HG02759 (cell line): Measurements from ENCODE around the gene RCOR3.
"Not testable (repeated sequence)": the region's sequence is repeated elsewhere in the genome, so short reads cannot be mapped to it uniquely, and the experiment has no call there.

ENCODE experiments used
- ATAC-seq: cut with Tn5 transposase; IDR thresholded peaks from one replicate; pipeline ENCODE4 v1.9.1; 2021; ENCODE audit warnings: mild to moderate bottlenecking, moderate library complexity; ENCODE audit not compliant: unreplicated experiment

RCOR3 gene

GRCh38 chr1:211258756-211259637 lies at the start of gene RCOR3:
TSS of gene RCOR3 (plus strand) at chr1:211259366. CDS start at chr1:211259561, 195 bp downstream.
- peak; percentile 68 for ATAC-seq

DNA sequence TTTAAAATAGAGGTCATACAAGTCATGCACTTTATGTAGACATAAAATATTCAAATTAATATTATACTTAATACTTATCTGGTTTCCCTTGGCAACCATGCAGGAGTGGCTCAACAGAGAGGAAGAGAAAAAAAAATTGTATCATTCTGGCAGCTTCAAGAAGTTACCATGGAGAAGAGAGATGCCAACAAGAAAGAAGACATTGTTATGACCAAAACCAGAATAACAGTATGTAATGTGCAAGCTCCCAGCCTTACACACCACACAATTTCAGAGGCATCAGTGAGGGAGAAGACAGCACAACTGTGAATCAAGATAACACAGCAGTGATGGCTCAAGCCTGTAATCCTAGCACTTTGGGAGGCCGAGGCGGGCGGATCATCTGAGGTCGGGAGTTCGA lies 49.1 kb upstream of the RCOR3 start:
- ATAC-seq, result no peak

- ATAC-seq, result no peak
These were observed 48.2 kb upstream of the RCOR3 start for GRCh38 chr1:211210965-211211364.

DNA sequence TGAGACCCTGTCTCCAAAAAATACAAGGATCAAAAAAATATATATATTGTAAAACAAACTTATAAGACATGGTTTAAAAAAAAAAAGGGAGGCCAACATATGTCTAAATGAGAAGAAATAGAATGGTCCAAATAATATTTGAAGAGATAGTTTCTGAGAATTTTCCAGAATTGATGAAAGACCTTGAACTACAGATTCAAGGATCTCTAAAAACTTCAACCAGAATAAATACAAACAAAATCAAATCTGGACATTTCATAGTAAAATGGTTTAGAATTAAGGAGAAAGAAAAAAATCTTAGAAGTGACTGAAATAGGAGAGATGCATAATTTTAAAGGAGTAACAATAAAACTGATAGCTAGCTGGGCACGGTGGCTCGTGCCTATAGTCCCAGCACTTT lies 45.5 kb upstream of the RCOR3 start:
- no peak for ATAC-seq

- ATAC-seq, result no peak
These were observed 43.6 kb upstream of the RCOR3 start for GRCh38 chr1:211215577-211215976.

DNA sequence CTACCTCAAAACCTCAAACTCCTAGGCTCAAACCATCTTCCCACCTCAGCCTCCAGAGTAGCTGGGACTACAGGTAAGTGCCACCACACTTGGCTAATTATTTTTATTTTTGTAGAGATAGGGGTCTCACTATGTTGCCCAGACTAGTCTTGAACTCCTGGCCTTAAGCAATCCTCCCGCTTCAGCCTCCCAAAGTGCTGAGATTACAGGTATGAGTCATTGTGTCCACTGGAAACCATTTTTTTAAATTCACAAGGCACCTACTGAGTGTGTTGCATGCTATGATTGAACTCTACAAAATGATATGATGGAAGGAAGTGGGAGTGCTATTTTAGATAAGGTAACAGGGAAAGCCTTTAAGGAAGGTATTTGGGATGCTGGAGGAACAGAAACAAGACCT lies 41.8 kb upstream of the RCOR3 start:
- ATAC-seq, result no peak

DNA sequence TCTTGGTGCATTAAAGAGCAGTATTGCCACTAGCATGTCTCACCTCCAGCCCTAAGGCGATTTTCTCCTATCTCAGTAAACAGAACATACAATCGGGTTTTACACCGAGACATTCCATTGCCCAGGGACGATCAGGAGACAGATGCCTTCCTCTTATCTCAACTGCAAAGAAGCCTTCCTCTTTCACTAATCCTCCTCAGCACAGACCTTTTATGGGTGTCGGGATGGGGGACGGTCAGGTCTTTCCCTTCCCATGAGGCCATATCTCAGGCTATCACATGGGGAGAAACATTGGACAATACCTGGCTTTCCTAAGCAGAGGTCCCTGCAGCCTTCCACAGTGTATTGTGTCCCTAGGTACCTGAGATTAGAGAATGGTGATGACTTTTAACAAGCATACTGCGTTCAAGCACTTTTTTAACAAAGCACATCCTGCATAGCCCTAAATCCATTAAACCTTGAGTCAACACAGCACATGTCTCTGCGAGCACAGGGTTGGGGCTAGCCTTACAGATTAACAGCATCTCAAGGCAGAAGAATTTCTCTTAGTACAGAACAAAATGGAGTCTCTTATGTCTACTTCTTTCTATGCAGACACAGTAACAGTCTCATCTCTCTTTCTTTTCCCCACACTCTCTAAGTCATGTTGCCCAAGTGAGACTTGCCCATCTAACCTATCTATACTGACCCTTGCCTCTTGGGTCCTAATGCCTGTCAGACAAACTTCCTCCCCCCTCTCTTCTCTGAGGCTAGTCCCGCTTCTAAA lies 36.5 kb upstream of the RCOR3 start:
- not testable (repeated sequence) for ATAC-seq

GRCh38 chr1:211228573-211229364 lies 30.4 kb upstream of the RCOR3 start:
- ATAC-seq, result not testable (repeated sequence)

- no peak for ATAC-seq
These were observed 29.8 kb upstream of the RCOR3 start for GRCh38 chr1:211229365-211229759.

DNA sequence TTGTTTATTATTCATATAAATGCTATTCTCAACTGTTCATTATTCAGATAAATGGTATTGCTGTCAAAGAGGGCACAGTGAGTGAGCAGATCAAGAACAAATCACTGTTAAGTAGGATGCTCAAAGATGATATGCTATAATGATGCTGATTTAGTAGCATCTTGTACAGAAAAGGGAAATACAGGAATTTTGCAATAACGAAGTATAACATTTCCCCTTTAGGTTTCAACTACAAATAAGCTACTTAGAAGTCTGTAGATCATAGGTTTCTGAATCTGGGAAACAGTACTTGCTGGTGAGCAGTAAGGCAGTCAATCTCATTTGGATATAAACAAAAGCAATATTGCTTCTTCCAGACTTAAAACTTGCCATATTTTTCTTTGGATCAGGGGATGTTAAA lies 27.3 kb upstream of the RCOR3 start:
- ATAC-seq, result no peak

DNA sequence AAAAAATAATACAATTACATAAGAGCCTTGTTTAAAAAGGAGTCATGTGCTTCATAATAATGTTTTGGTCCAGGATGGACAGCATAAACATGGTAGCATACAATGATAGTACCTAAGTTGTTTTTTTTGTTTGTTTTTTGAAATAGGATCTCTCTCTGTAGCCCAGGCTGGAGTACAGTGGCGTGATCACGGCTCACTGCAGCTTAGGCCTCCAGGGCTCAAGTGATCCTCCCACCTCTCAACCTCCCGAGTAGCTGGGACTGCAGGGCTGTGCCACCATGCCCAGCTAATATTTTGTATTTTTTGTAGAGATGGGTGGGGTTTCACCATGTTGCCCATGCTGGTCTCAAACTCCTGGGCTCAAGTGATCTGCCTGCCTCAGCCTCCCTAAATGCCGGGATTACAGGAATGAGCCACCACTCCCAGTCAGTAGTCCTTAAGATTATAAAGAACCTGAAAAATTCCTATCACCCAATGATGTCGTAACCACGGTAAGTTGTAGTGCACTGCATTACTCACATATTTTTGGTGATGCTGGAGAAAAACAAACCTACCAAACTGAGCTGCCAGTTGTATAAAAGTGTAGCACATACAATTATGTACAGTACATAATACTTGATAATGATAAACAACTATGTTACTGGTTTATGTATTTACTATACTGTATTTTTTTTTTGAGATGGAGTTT lies 22.4 kb upstream of the RCOR3 start:
- no peak for ATAC-seq

DNA sequence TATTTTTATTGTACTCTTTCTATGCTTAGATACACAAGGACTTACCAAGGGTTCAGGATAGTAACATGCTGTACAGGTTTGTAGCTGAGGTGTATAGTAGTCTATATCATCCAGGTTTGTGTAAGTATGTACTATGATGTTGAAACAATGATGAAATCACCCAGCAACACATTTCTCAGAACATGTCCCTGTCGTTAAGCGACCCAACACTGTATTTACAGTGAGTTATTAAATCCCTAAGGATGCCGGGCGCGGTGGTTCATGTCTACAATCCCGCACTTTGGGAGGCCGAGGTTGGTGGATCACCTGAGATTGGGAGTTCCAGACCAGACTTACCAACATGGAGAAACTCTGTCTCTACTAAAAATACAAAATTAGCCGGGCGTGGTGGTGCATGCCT lies 21.6 kb upstream of the RCOR3 start:
- no peak for ATAC-seq

GRCh38 chr1:211240567-211240966 lies 18.6 kb upstream of the RCOR3 start:
- ATAC-seq, result not testable (repeated sequence)

GRCh38 chr1:211241071-211241470 lies 18.1 kb upstream of the RCOR3 start:
- no peak for ATAC-seq

- ATAC-seq, result not testable (repeated sequence)
These were observed 15.5 kb upstream of the RCOR3 start for GRCh38 chr1:211243639-211244038.

GRCh38 chr1:211246583-211246982 lies 12.6 kb upstream of the RCOR3 start:
- not testable (repeated sequence) for ATAC-seq

GRCh38 chr1:211247921-211248320 lies 11.2 kb upstream of the RCOR3 start:
- no peak for ATAC-seq

DNA sequence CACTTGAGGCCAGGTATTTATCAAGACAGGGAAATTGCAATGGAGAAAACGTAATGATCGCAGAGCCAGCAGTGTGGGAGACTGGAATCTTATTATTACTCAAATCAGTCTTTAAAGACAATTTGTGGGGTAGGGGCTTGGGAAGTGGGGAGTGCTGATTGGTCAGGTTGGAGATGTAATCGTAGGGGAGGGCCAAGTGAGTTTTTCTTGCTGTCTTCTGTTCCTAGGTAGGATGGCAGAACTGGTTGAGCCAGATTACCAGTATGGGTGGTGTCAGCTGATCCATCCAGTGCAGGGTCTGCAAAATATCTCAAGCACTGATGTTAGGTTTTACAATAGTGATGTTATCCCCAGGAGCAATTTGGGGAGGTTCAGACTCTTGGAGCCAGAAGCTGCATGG lies 9.6 kb upstream of the RCOR3 start:
- not testable (repeated sequence) for ATAC-seq

DNA sequence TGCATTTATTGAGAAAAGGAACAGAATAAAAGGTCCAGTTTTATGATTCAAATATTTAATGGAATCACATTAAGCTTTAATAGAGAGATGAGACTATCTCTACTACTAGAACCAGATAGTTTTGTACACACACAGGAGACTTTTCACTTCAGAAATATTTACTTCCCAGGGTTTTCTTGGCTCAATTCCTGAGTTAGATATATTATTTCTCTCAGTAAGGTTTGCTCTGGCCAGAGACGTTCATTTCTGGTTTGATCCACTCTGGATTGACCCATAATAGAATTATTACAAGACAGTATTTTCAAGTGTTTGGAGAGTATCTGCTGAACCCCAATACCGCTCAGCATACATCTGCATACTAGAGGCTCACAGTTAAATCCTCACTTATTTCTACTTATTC lies 1.3 kb upstream of the RCOR3 start:
- ATAC-seq, result no peak

- peak; percentile 32 for ATAC-seq
These were observed 833 bp upstream of the RCOR3 start for GRCh38 chr1:211258310-211258755.
